ENCODE measurements around the gene PYGO2. TPM values are rescaled to one million over a fixed set of nuclear protein-coding genes. Genes with fewer than 3 reads are reported as not detected.

PYGO2 gene
- polyA plus RNA-seq, 1 donor (not counting 4 experiments of a cell fraction or from before 2014, with no cell fraction given), result 15.1 TPM

DNA sequence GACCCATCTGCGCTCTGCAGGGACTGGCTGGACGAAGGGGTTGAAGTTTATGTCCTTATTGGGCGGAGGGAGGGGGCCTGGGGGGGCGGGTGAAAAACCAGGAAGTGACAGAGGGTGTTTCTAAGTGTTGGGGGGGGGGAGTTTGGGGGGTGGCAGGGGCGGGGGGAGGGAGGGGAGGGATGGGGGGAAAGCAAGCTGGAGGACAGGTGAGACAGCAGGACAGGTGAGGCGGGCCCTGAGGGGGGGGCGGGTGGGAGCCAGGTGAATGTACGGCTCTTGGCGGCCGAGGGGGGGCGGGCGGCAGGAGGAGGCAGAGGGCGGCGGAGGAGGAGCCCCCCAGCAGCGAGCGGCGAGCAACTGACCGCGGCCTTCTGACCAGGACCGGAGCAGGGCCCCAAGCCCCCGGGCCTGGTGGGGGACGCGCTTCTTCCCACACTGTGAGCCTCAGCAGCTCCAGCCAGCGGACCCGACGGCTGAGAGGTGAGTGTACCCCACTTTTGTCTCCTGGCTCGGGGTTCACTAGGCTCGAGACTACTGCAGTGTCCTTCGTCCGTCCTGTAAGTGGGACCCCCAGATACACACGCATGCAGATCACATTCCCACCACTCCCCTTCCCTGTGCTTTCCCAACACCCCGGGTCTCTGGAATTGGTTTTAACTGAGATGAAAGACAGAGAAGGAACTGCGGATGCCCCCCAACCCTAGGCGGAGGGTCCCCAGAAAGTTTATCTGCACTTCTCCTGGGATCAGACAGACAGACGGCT is 41.1 kb upstream of the PYGO2 start, which contains the start of gene ZBTB7B:
TSS of gene ZBTB7B (plus strand) at position 339 of the 763 bp plus-strand sequence. CDS start 11,859 bp downstream, outside the sequence.
- no peak for FAIRE-seq
- H3K79me2 ChIP-seq (ENCODE audit: control insufficient read depth, insufficient read depth, low read length), result peaks cover 47% of the 10 kb centered on the region
- H3K9ac ChIP-seq (ENCODE audit: control insufficient read depth, extremely low read depth, insufficient read depth, low read length), result peak within 1 kb of the TSS; percentile 89
- H3K4me1 ChIP-seq (ENCODE audit: control insufficient read depth, extremely low read depth, insufficient read depth, low read length), result peaks cover 48% of the 10 kb centered on the region
- H3K4me3 ChIP-seq (ENCODE audit: control insufficient read depth in 2 of 3, extremely low read depth in 1 of 3, insufficient read depth in 2 of 3, low read depth in 1 of 3, low read length in 3 of 3), result peak within 1 kb of the TSS; percentile 81 to 99 (median 87)
- H3K9me1 ChIP-seq (ENCODE audit: control insufficient read depth, extremely low read depth, insufficient read depth, low read length), result no peaks in the 10 kb centered on the region
- DNase-seq (ENCODE audit: low read depth, low spot score), result no peak
- peak within 1 kb of the TSS; percentile 92 for H3K4me2 ChIP-seq (ENCODE audit: control insufficient read depth, extremely low read depth, insufficient read depth, low read depth, low read length)
- H3K9me3 ChIP-seq (ENCODE audit: control insufficient read depth, low read depth, low read length), result no peaks in the 10 kb centered on the region
- peak within 1 kb of the TSS; percentile 81 for H3K27ac ChIP-seq (ENCODE audit: control insufficient read depth, insufficient read depth, low read length)
- dilution Hi-C loops (cut with MboI; ENCODE audit: extremely low pct_ligation_motif_present, low sequenced_read_pairs), result no loop called here
- H3K27me3 ChIP-seq (ENCODE audit: control insufficient read depth, extremely low read depth, insufficient read depth, low read length), result no peaks in the 10 kb centered on the region
- H4K20me1 ChIP-seq (ENCODE audit: control insufficient read depth, extremely low read depth, insufficient read depth, low read length), result no peaks in the 10 kb centered on the region
- peaks cover 1 to 15% of the 10 kb centered on the region in 2 experiments for H3K36me3 ChIP-seq (ENCODE audit: control insufficient read depth in 2 of 2, extremely low read depth in 1 of 2, insufficient read depth in 2 of 2, low read length in 2 of 2)
- H2AFZ ChIP-seq (ENCODE audit: control insufficient read depth, low read length), result peak within 1 kb of the TSS; percentile 90
- no peak for TF ChIP-seq EZH2 (IDR thresholded peaks at IDR 0.05; ENCODE audit: low read length)

DNA sequence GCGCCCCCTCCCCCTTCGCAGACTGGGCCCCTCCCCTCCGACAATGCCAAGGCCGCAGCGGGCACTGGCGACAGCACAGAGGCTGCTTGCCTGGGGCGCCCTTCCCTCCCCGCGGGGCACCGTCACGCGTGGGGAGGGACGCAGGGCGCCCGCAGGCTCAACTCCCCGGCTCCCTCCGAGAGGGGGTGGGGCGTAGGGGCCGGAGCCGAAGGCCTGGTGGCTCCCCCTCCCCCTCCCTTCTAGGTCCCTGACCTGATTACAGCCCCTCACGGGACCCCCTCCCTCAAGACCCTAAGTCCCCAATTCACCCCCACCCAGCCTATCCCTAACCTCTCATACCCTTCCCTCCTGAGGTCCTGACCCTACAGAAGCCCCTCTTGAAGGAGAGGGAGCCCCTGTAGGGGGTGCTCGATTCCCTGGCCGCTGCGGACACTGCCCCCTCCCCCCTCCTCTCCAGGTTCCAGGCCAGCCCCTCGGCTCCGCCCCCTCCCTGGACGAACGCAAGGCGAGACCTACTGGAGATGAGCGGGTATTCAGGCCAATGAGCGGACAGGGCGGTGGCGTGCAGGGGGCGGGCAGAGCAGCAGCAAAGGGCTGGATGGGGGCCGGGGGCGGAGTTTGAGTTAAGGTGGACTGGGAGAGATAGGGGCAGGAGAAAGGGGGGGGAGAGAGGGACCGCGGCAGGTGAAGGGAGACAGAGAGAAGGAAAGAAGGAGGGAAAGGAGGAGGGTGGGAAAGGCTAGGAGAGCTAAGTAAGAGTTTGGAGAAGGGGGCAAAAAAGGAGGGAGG is 40.3 kb upstream of the PYGO2 start:
- TF ChIP-seq EZH2 (IDR thresholded peaks at IDR 0.05; ENCODE audit: low read length), result no peak
- TF ChIP-seq, protein P1, sequence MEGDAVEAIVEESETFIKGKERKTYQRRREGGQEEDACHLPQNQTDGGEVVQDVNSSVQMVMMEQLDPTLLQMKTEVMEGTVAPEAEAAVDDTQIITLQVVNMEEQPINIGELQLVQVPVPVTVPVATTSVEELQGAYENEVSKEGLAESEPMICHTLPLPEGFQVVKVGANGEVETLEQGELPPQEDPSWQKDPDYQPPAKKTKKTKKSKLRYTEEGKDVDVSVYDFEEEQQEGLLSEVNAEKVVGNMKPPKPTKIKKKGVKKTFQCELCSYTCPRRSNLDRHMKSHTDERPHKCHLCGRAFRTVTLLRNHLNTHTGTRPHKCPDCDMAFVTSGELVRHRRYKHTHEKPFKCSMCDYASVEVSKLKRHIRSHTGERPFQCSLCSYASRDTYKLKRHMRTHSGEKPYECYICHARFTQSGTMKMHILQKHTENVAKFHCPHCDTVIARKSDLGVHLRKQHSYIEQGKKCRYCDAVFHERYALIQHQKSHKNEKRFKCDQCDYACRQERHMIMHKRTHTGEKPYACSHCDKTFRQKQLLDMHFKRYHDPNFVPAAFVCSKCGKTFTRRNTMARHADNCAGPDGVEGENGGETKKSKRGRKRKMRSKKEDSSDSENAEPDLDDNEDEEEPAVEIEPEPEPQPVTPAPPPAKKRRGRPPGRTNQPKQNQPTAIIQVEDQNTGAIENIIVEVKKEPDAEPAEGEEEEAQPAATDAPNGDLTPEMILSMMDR (optimal IDR thresholded peaks at IDR 0.05 in 1 of 3, IDR thresholded peaks at IDR 0.05 in 1 of 3, conservative IDR thresholded peaks at IDR 0.05 in 1 of 3; ENCODE audit: extremely low read depth in 1 of 3, insufficient read depth in 2 of 3, low read length in 3 of 3), result peak in 1 of 3 experiments; percentile 50
- peak overlapping the region; percentile 75 for H3K9ac ChIP-seq (ENCODE audit: control insufficient read depth, extremely low read depth, insufficient read depth, low read length)
- H3K4me1 ChIP-seq (ENCODE audit: control insufficient read depth, extremely low read depth, insufficient read depth, low read length), result peaks cover 40% of the 10 kb centered on the region
- peaks cover under 1 to 7% of the 10 kb centered on the region in 2 experiments for H3K36me3 ChIP-seq (ENCODE audit: control insufficient read depth in 2 of 2, extremely low read depth in 1 of 2, insufficient read depth in 2 of 2, low read length in 2 of 2)
- H4K20me1 ChIP-seq (ENCODE audit: control insufficient read depth, extremely low read depth, insufficient read depth, low read length), result no peaks in the 10 kb centered on the region
- no peaks in the 10 kb centered on the region for H3K27me3 ChIP-seq (ENCODE audit: control insufficient read depth, extremely low read depth, insufficient read depth, low read length)
- DNase-seq (ENCODE audit: low read depth, low spot score), result peak; percentile 97
- no peak for FAIRE-seq
- peaks cover 39% of the 10 kb centered on the region for H3K79me2 ChIP-seq (ENCODE audit: control insufficient read depth, insufficient read depth, low read length)
- H2AFZ ChIP-seq (ENCODE audit: control insufficient read depth, low read length), result peak overlapping the region; percentile 90
- H3K9me3 ChIP-seq (ENCODE audit: control insufficient read depth, low read depth, low read length), result no peaks in the 10 kb centered on the region
- H3K4me2 ChIP-seq (ENCODE audit: control insufficient read depth, extremely low read depth, insufficient read depth, low read depth, low read length), result peak overlapping the region; percentile 87
- dilution Hi-C loops (cut with MboI; ENCODE audit: extremely low pct_ligation_motif_present, low sequenced_read_pairs), result no loop called here
- peak overlapping the region; percentile 72 for H3K27ac ChIP-seq (ENCODE audit: control insufficient read depth, insufficient read depth, low read length)
- no peaks in the 10 kb centered on the region for H3K9me1 ChIP-seq (ENCODE audit: control insufficient read depth, extremely low read depth, insufficient read depth, low read length)
- H3K4me3 ChIP-seq (ENCODE audit: control insufficient read depth in 2 of 3, extremely low read depth in 1 of 3, insufficient read depth in 2 of 3, low read depth in 1 of 3, low read length in 3 of 3), result peak overlapping the region; percentile 76 to 87 (median 83)
